Muscle of back (tissue), 11 donors: ENCODE measurements around the gene FAT1. TPM values are rescaled to one million over a fixed set of nuclear protein-coding genes. Genes with fewer than 3 reads are reported as not detected.

Experiments
- DNase-seq, 3 donors: peaks; one replicate each; pipeline versions ENCODE4 v3.0.0 to v3.0.0-alpha.2; 2013
- polyA plus RNA-seq, 10 donors: library from polyadenylated mRNA; unstranded; fragments of 120-200 nt; gene quantifications; one replicate each; pipeline ENCODE4 v1.2.1, GENCODE V29; 2013; ENCODE audit not compliant: insufficient read length in 10 of 10

FAT1 gene
- polyA plus RNA-seq, 10 donors: 70.6 to 132 (median 103) TPM

DNA sequence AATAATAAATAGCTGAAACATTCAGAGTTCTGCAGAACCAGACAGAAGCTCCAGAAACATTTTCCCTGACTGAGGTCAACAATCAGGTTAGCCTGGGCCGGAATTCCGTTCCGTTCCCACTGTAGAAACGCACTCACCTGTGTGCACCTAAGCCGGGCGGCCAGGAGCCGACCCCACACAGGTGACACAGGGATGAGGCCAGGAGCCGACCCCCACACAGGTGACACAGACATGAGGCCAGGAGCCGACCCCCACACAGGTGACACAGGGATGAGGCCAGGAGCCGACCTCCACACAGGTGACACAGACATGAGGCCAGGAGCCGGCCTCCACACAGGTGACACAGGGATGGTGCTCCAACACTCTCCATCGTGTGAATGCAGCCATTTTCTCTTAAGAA, 21.9 kb downstream of the FAT1 start:
- DNase-seq: no peak

- DNase-seq: peak; percentile 55 to 83 (median 60)
Measured at GRCh38 chr4:186701273-186701672, 22.4 kb downstream of the FAT1 start.

DNA sequence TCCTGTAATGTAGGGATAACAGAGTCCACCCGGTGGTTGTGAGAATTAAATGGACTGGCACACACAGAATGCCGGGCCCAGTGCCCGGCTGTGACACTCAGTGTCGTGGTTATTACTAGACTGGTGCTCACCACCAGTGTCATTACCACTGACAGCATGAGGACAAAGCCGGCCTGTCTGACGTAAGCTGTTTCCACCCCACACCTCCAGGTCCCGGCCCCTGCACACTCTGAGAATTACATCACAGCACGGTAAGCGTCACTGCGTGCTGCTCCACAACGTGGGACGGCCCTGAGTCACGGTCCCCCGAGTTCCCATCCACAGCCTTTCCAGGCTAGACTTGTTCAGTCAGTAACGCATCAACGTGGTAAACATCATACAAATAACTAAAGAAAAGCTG, 22.9 kb downstream of the FAT1 start:
- peak in 2 of 3 donors; percentile 21 to 34 for DNase-seq

GRCh38 chr4:186699881-186700397, 23.7 kb downstream of the FAT1 start:
- no peak for DNase-seq

DNA sequence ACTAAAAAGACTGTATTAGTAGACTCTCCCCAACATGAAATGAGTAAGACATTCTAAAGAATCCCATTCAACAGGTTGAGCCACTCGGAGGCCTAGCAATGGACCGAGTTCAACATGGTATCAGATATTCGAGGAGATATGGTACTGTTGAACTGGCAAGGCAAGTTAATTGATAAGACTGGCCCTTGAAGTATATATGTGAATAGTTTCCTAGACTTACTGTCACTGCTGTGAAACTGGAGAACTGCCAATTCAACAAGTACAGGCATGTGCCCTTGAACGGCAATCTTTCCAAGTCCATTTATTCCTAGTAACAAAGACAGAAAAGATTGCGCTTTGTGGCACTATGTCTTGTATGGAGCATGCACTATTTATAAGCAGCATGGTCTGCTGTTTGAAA, 24.4 kb downstream of the FAT1 start:
- peak in 1 of 3 donors; percentile 43 for DNase-seq

GRCh38 chr4:186698525-186698924, 25.1 kb downstream of the FAT1 start:
- no peak for DNase-seq

- no peak for DNase-seq
Measured at GRCh38 chr4:186698028-186698427, 25.6 kb downstream of the FAT1 start.

GRCh38 chr4:186695392-186695791, 28.3 kb downstream of the FAT1 start:
- no peak for DNase-seq

DNA sequence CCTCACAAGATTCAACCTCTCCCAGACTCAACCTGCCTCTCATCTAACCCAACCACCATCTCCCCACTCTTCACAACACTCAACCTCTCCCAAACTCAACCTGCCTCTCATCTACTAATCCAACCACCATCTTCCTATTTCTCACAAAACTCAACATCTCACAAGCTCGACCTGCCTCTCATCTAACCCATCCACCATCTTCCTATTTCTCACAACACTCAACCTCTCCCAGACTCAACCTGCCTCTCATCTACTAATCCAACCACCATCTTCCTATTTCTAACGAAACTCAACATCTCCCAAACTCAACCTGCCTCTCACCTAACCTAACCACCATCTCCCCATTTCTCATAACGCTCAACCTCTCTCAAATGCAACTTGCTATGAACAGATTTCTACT, 29.8 kb downstream of the FAT1 start:
- DNase-seq: no peak

GRCh38 chr4:186693159-186693815, 30.4 kb downstream of the FAT1 start:
- DNase-seq: peak in 1 of 3 donors; percentile 47

DNA sequence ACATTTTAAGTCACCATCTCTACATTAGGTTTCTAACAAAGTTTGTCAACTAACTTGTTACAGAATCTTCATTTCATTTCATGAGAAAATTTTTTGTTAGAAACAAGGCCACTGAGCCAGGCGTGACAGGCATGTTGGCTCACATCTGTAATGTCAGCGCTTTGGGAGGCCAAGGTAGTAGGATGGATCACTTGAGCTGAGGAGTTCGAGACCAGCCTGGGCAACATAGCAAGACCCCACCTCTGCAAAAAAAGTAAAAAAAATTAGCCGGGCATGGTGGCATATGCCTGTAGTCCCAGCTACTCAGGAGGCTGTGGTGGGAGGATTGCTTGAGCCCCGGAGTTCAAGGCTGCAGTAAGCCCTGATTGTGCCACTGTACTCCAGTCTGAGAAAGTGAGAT, 32.3 kb downstream of the FAT1 start:
- no peak for DNase-seq

DNA sequence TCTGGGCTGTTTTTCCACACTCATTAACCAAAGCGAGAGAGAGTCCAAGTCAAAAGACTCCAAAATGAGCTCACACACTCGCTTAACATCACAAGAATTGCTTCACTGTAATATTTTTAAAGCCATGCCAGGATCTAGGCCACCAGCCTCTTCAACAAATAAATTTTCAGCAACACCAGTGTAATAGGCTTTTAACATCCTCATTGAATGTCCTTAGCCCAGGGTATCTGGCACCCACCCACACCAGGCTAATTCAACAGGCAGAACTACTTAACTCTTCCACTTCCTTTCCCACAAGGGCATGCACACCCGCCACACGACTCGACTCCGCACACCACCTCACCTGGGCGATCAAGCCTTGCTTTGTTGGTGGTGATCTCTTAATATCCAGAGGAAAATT, 34.2 kb downstream of the FAT1 start:
- DNase-seq: no peak

DNA sequence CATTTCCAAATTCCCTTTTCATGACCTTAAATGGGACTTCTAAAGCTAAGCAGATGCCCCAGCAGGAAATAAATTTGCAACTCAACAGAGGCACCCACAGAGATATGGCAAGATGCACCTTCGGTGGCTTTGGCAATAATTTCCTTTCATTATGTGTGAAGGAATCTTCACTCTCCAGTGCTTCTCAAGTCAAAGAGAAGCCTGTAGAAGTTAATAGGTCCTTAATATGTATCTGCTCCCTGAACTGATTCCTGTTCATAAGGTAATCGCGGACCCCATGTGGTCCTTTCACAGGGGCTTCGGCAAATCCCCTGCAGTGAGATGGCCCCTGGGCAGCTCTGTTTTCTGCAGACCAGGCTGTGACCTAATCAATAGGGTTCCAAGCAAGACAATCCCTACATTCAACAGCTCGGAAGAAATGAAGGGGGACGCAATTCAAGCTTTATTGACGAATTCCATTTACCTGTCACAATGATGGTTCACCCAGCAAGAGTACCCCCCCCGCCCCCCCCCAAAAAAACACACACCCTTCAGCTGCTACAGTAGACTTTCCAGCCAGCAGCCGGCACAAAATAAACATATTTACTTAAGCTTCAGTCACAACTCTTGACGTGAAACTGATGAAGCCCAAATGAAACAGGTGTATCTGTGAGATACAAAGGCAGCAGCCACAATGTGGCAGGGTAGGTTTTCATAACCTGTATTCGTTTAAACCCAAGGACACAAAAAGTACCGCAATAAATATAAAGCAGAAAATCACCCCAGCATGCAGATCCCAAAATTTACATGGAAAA, 35.3 kb downstream of the FAT1 start:
- DNase-seq: no peak

- no peak for DNase-seq
Measured at GRCh38 chr4:186687265-186687664, 36.4 kb downstream of the FAT1 start.

- peak in 1 of 3 donors; percentile 86 for DNase-seq
Measured at GRCh38 chr4:186685767-186686183, 37.9 kb downstream of the FAT1 start.

- DNase-seq: no peak
Measured at GRCh38 chr4:186684889-186685309, 38.8 kb downstream of the FAT1 start.

DNA sequence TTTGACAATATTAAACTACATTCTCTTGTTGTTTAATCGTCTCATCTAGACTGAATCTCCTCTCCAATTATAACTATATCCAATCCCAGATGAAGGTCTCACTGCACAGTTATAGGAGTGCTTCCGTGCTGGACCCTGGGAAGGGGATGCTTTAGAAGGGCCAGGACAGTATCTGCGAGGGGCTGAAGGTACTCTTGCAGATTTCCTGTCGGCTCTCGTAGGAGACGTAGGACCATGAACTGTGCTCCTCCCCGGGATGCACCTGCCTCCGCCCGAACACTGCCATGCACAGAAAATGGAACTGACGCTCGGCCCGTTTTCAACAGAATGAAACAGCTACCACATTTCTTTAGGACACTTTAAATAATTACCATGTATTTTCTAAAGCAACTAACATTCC, 39.4 kb downstream of the FAT1 start:
- no peak for DNase-seq

DNA sequence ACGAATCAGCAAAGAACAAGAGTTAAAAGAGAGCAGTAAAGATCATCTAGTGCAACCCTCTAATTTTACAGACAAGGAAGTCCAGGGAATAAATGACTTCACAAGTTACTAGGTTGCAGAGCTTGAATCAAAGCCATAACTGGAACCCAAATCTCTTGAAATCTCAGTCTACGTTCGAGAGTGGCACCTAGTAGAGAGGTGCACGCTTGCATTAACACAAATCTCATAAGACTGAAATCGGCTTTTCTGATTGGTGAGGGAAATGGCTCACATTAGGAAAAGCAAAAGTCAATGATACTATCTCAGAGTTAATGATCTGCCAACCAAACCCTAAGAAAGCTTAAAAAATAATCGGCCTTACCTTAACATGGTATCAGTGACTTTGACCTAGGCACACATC, 43.0 kb downstream of the FAT1 start:
- no peak for DNase-seq

DNA sequence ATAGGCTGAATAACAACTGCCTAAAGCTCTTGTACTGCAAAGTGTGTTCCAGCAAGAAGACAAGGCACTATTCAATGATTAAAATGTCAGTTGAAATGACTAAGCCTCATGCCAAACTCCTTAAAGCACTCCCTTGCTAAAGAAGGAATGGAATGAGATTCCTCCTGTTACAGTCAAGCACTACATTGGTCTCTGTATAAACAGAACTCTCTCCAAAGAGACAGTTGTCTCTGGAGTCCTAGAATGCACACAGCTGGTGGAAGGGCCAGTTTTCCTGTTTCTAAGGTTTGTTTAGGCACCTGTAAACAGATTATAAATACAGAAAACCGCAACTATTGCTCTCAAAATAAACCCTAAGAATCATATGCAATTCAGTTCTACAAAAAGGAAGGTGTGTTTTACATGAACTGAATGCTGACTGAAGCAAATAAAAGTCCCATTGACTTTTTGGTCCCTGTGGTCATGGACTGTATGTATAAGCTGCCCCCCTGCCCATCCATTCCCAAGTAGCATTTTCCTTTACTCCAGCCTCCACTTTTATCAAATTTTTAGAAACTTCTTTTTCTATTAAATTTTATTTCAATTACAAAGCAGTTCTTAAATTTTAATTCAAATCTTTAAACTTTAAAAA, 47.0 kb downstream of the FAT1 start:
- peak; percentile 29 to 77 (median 52) for DNase-seq

- no peak for DNase-seq
Measured at GRCh38 chr4:186669735-186670134, 53.9 kb downstream of the FAT1 start.

DNA sequence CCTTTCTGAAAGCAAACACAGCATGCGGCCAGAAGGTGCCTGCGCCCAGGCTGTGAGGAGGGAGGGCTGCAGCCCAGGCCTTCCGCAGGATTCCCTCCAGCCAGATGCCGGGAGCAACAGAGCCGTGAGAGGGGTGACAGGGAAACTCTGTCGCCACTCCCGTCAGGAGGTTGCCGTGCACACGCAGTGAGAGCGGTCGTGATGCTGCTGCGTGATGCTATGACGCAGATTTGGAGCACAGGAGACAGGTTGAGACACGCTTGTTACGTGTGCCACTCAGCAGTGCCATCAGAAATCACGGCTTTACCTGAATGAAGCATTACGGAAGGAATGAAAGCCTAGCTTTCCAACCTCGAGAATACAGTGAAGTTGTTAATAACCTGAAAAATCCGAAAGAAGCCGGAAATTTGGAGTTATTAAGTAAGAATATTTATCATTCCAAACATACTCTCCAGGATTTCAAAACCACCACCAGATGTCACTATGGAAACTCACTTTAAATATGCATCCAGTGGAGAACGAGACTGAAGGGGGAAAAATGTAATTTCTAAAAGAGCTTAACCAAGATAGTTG, 54.4 kb downstream of the FAT1 start:
- DNase-seq: peak; percentile 59 to 76 (median 70)

- DNase-seq: no peak
Measured at GRCh38 chr4:186666750-186667149, 56.9 kb downstream of the FAT1 start.
